Measurements from ENCODE around the gene ADCY2. TPM values are rescaled to one million over a fixed set of nuclear protein-coding genes. Genes with fewer than 3 reads are reported as not detected.

The ADCY2 gene
- total RNA-seq, 4 donors from 2014 or later: 0.34 to 2.7 (median 1.5) TPM

- Histone ChIP-seq H3K27ac (no peak overlapping the region), H3K9me3 (no peaks in the 10 kb centered on the region), H3K4me1 (no peaks in the 10 kb centered on the region), H3K4me3 (replicated peaks in 1 of 3) (no peak overlapping the region), H3K27me3 (no peaks in the 10 kb centered on the region), H3K36me3 (no peaks in the 10 kb centered on the region)
- intact Hi-C loops (cut with DNase I): no loop called here
- DNase-seq: no peak
- TF ChIP-seq, protein P1, sequence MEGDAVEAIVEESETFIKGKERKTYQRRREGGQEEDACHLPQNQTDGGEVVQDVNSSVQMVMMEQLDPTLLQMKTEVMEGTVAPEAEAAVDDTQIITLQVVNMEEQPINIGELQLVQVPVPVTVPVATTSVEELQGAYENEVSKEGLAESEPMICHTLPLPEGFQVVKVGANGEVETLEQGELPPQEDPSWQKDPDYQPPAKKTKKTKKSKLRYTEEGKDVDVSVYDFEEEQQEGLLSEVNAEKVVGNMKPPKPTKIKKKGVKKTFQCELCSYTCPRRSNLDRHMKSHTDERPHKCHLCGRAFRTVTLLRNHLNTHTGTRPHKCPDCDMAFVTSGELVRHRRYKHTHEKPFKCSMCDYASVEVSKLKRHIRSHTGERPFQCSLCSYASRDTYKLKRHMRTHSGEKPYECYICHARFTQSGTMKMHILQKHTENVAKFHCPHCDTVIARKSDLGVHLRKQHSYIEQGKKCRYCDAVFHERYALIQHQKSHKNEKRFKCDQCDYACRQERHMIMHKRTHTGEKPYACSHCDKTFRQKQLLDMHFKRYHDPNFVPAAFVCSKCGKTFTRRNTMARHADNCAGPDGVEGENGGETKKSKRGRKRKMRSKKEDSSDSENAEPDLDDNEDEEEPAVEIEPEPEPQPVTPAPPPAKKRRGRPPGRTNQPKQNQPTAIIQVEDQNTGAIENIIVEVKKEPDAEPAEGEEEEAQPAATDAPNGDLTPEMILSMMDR (IDR thresholded peaks at IDR 0.05): no peak
- TF ChIP-seq POLR2A (IDR thresholded peaks at IDR 0.05): no peak
- whole genome bisulfite sequencing, 2 donors: 34 to 56% methylated on average over 1 of the region's 1 CpG
Measured at GRCh38 chr5:7473668-7474215, 77.8 kb downstream of the ADCY2 start.

DNA sequence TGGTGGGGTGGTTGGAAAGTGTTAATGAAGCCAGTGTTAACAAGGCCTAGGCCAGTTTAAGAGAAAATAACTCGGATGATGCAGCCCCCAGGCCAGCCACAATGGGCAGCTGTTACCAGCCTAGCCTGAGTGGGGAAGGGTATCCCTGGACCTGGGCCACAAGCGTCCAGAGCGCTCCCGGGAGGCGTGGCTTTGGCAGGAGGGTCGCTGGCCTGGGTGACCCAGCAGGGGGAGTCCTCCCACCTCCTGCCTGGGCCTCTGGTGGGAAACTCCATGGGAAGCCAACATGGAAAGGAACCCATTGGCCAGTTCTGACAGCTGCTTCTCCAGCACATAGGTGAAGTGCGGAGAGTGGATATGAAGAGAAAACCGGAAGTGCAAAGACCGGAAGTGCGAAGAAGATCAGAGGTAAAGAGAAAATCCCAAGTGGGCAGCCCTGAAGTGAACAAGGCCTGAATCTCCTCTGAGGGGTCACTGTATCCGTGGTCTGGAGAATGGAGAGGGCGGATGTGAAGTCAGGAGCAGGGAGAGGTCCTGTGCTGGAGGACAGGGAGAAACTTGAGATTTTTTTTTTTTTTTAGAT is 79.0 kb downstream of the ADCY2 start:
- intact Hi-C loops (cut with DNase I): no loop called here
- no peaks in the 10 kb centered on the region for H3K27me3 ChIP-seq
- H3K4me3 ChIP-seq (replicated peaks in 1 of 3): no peak overlapping the region
- H3K27ac ChIP-seq: no peak overlapping the region
- no peaks in the 10 kb centered on the region for H3K36me3 ChIP-seq
- no peaks in the 10 kb centered on the region for H3K4me1 ChIP-seq
- TF ChIP-seq POLR2A (IDR thresholded peaks at IDR 0.05): no peak
- TF ChIP-seq, protein P1 (IDR thresholded peaks at IDR 0.05): no peak
- no peak for DNase-seq
- WGBS, 2 donors: 85 to 86% methylated on average over 9 to 12 of the region's 12 CpGs
- H3K9me3 ChIP-seq: no peaks in the 10 kb centered on the region

GRCh38 chr5:7478459-7478858 is 82.5 kb downstream of the ADCY2 start:
- Histone ChIP-seq H3K4me3 (replicated peaks in 1 of 3) (no peak overlapping the region), H3K36me3 (no peaks in the 10 kb centered on the region), H3K27ac (no peak overlapping the region), H3K27me3 (no peaks in the 10 kb centered on the region), H3K9me3 (no peaks in the 10 kb centered on the region), H3K4me1 (no peaks in the 10 kb centered on the region)
- intact Hi-C loops (cut with DNase I): no loop called here
- DNase-seq: no peak
- TF ChIP-seq POLR2A (IDR thresholded peaks at IDR 0.05): no peak
- TF ChIP-seq, protein P1 (IDR thresholded peaks at IDR 0.05): no peak
- WGBS, 2 donors: 16 to 27% methylated on average over 1 of the region's 1 CpG

- TF ChIP-seq, protein P1 (IDR thresholded peaks at IDR 0.05): no peak
- TF ChIP-seq POLR2A (IDR thresholded peaks at IDR 0.05): no peak
- Histone ChIP-seq H3K9me3 (no peaks in the 10 kb centered on the region), H3K4me3 (replicated peaks in 1 of 3) (no peak overlapping the region), H3K36me3 (no peaks in the 10 kb centered on the region), H3K27me3 (no peaks in the 10 kb centered on the region), H3K27ac (no peak overlapping the region), H3K4me1 (no peaks in the 10 kb centered on the region)
- intact Hi-C loops (cut with DNase I): no loop called here
- WGBS, 2 donors: 84 to 85% methylated on average over 7 of the region's 7 CpGs
- DNase-seq: no peak
Measured at GRCh38 chr5:7488734-7489133, 92.8 kb downstream of the ADCY2 start.

DNA sequence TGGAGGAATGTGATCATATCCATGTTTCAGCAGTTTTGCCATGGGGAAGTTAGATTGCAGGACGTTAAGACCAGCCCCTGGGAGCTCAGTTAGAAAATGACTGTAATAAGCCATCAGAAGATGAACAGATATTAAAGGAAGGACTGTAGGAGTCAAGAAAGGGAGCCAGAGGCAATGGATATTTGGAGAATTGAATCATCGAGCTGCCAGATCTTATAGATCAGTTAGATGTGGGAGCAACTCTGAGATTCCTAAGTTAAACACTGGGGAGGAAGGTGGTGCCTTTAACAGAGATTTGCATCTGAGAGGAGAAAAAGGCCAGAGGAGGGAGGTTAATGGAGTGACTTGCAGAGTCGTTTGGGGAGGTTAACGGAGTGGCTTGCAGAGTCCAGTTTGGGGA is 96.4 kb downstream of the ADCY2 start:
- intact Hi-C loops (cut with DNase I): no loop called here
- Histone ChIP-seq H3K27me3 (no peaks in the 10 kb centered on the region), H3K9me3 (no peaks in the 10 kb centered on the region), H3K4me1 (no peaks in the 10 kb centered on the region), H3K4me3 (replicated peaks in 1 of 3) (no peak overlapping the region), H3K36me3 (no peaks in the 10 kb centered on the region), H3K27ac (no peak overlapping the region)
- TF ChIP-seq POLR2A (IDR thresholded peaks at IDR 0.05): no peak
- TF ChIP-seq, protein P1 (IDR thresholded peaks at IDR 0.05): no peak
- no peak for DNase-seq
- 71 to 72% methylated on average over 4 of the region's 4 CpGs for WGBS, 2 donors
